Activated naive CD4-positive, alpha-beta T cell (primary cell): ENCODE data around the gene WFIKKN1.

ENCODE experiments used
- DNase-seq, 4 experiments: peaks; one replicate each; lab custom pipeline; 2025; lab: John Stamatoyannopoulos, UW

WFIKKN1 gene

DNA sequence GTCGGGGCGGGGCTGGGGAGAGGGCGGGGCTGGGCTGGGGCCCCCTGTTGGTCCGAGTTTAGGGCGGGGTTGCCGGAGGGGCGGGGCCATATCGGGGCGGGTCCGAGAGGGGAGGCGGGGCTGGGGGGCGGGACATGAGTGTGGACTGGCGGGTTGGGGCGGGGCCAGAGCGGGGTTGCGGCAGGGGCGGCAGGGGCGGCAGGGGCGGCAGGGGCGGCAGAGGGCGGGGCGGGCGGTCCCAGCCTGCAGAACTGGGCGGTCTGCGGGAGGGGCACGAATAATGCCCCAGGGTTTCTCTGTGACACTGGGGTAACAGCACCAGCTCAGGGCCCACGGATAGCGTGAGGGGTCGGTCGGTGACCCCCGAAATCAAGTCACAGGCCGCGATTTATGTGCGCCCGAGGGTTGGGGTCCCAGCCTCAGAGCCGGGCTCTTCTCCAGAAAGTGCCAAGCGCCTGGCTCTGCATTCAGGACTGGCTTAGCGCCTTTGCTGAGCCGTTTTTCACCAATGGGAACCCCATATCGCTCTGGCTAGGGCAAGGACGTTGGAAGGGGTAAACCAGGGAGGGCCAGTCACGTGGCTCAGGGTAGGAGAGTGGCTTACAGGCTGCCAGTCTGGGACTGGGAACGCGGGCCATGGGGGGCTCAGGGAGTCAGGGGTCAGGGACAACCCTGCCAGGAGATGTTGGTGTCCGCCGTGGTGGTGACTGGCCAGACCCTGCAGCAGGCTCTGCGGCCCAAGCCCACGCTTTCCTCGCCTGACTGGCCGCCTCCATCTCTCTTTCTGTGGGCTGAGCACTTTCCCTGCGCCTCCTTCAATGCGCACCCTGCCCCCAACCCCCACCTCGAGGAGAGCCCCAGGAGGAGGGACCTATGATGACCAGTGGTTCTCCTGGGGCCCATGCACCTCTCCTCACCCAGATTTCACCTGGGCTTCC, 6.6 kb downstream of the WFIKKN1 start:
- peak; percentile 89 to 98 (median 92) for DNase-seq

DNA sequence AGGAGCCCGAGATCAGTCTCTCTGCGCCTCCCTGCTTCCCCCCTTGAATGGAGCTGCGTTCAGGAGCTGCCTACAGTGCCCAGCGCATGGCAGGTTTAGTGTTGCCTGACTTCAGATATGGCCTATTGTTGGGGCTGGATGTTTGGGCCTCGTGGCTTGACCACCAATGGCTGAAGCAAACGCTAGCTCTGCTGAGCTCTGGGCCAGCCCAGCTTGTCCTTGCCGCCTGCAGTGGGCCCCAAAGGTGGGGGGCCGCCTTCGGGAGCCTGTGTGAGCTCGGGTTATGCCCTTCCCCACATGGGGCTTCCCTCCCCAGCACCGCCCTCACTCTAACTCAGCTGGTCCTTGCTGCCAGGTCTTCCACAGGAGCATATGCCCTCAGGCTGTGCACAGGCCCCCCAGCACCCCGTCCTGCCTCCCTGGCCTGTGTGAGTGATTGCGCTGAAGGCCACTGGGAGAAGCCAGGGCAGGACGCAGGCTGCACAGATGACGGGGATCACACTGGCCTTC, 7.3 kb downstream of the WFIKKN1 start:
- DNase-seq, result no peak

DNA sequence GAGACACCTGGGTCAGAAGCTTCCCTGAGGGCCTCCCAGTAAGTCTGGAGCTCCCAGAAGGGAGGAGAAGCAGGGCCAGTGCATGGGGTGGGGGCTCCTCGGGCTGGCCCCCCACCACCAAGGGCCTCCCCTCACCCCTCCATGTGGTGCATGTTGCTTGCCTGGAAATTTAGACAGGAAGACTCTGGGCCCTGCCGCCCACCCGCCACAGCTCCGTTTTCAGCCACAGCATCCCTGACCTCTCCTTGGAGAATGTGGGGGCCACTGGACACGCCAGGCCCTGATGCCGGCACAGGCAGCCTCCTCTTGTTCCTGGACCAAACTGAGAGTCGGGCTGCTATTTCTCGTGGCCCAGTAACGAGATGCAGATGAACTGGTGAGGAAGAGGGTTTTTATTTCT, 8.1 kb downstream of the WFIKKN1 start:
- DNase-seq, result no peak

DNA sequence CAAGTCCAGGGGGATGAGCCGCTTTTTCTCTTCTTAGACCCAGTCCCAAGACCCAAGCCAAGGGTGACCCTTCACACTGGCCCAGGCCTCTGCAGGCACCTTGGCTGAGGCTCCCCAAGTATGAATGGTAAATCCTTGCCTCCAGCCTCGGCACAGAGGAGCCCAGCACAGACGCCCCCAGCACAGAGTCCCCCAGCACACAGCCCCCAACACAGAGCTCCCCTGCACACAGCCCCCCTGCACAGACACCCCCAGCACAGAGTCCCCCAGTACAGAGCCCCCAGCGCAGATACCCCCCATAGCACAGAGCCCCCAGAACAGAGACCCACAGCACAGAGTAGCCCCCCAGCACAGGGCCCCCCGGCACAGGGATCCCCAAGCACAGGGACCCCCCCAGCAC, 9.8 kb downstream of the WFIKKN1 start:
- no peak for DNase-seq

DNA sequence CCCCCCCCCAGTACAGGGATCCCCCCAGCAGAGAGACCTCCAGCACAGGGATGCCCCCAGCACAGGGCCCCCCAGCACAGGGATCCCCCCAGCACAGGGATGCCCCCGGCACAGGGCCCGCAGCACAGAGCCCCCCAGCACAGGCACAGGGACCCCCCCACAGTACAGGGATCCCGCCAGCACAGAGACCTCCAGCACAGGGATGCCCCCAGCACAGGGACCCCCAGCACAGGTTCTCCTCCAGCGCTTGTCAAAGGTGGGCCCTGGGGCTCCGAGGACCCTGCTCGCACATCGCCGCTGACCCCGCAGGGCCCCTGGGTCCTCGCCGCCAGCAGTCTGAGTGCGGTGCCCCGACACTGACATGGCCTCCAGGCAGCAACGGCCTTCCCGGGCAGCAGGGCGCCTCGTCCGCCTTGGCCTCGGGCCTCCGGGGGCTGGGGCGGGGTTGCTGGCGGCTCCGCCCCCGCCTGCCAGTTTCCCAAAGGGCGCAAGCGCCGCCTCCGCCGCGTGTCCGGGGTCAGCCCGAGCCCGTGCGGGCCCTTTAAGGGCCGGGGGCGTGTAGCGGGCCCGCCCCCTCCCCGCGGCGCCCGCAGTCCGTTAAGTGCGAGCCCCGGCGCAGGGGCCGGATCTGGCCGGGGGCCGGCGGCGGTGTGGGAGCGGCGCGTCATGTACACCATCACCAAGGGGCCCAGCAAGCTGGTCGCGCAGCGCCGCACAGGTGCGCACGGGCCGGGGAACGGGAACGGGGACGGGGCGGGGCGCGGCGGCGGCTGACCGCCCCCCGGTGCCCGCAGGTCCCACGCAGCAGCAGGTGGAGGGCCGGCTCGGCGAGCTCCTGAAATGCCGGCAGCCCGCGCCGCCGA, 10.8 kb downstream of the WFIKKN1 start, which contains the start of gene MCRIP2:
MCRIP2 (plus strand) TSS at position 503 of the 863 bp plus-strand sequence; CDS start at position 667, 164 bp downstream.
- peak in 1 of 4 experiments; percentile 51 for DNase-seq

DNA sequence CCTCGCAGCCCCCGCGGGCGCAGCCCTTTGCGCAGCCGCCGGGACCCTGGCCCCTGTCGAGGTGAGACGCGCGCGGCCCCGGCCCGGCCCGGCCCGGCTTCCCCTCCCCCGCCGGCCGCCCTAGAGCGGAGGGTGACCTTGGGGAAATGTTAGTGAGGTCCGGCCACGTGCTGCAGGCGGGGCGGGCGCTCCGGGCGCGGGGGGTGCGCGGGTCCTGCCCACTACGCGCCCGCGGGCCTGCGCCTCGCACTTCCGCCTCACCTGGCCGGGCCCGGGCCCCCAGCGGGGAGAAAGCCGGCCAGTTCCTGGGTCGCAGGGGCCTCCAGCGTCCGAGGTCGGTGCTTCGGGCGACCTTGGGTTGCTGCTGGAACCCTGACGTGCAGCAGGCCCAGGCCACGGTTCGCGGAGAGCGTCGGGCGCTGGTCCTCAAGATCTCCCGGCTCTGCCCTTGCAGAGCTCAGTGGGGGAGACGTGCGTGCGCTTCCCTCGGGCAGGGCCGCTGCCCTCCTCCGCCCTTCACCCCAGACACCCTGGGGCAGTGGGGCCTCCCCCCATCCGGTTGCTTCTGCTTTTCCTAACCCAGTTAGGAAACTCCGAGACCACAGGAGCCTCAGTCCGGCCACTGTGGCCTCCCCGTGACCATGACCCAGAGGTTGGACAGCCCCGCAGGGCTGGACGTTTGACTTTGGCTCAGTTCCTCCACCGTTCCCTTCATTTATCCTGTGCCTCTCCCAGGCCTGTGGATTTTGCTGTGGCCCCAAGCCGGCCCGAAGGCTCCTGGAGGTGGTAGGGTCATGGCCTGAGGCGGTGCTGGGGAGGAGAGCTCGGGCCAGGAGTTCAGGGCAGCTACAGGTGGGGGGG, 11.6 kb downstream of the WFIKKN1 start:
- DNase-seq, result no peak

DNA sequence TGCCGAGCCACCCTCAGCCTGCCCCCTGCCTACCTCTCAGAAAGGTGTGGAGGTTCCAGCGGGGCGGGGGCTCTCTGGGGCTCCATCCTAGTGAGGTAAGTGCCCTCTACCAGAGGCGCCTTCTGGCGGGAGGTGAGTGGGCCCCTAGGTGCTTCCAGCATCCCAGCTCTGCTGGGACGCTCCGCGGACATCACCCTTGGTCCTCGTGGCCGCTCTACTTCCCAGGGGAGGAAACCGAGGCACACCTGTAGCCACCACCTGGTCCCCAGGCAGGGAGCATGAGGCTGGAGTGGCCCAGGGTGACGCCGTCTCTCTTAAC, 12.2 kb downstream of the WFIKKN1 start:
- DNase-seq, result no peak

DNA sequence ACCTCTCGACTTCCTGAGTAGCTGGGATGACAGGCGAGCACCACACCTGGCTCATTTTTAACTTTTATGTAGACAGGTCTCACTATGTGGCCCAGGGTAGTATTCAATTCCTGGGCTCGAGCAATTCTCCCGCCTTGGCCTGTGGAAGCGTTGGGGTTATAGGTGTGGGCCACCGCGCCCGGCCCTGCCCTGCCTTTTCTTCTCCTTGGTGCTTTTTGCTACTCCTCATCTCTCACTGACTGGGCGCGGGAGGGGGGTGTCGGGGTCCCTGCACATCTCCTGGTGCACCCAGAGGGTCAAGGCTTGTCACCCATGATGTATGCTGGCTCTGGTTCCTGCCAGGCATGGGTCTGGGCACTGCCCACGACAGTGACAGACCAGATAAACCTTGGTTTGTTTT, 13.8 kb downstream of the WFIKKN1 start:
- no peak for DNase-seq

DNA sequence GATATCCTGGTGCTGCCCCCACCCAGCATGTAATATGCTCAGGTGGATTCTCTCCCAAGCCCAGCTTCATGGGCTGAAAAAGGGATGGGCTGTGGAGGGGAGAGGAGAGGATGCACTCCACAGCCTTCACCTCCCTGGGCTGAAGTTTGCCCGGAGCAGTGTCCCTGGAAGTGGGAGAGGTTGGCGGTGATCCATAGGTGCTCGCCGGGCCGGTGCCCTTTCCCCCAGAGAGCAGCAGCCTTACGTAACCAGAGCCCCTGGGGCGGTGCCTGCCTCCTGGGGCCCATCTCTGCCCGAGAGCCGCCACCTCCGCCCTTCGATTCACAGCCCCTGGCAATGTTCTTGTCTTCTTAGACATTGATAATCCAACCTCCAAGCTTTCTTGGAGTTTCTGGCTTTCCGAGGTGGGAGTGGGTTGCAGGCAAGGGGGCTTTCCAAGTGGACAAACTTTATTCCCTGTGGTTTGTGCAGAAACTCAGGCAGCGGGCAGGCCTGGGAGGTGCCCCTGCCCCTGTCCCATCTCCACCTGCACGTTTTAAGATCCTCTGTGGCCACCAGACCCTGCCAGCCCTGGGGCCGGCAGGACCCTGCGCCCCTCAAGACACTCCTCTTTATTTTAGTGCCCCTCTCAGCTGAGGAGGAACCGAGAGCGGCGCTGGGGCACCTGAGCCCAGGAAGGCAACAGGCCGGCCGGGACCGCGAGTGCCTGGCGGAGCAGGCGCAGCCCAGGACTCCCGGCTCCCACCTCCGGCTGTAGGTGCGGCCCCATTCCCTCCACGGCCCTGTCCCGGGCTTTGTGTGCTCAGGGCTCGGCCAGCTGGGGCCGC, 15.3 kb downstream of the WFIKKN1 start:
- DNase-seq, result no peak

DNA sequence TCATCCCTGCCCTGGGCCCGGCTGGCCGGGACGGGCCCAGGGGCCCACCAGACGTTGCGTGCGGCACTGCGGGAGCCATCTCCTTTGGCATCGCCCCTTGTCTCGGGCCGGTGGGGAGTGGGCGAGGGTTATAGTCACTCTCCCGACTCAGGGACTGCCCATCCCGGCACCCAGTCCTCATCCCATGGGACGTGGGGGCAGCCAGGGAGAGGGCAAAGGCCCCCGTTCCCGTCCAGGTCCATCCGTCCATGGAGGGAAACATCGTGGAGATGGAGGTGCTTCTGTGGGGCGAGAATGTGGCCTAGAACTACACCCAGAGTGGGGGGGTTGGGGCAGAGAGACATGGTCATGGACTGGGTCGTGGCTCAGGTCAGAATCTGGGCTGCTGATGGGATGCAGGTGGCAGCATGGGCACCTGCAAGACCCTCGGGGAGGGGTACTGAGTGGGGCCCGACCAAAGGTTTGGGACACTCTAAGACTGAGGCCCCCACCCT, 15.9 kb downstream of the WFIKKN1 start:
- no peak for DNase-seq

DNA sequence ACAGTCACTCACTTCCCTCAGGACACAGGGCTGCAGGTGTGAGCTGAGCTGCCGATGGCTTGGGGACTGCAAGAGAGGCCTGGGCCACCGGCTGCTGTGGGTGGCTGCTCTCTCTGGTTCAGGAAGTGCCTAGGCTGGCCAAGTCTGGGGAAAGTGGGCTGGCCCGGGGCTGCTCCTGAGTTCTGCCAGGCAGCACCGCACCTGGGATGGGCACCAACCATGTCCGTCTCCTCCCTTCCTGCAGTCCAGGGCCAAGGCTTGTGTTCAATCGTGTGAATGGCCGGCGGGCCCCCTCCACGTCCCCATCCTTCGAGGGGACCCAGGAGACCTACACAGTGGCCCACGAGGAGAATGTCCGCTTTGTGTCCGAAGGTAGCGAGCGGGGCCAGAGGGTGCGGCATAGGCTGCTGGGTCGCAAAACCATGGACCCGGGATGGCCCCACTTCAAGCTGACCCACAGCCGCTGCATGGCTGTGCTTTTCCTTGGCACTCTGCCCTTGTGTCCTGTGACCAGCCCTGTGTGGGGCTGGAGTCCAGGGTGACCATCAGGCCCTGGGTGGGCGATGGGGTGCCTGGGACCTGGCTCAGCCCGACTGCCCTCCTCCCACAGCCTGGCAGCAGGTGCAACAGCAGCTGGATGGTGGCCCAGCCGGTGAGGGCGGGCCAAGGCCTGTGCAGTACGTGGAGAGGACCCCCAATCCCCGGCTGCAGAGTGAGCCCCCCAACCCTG, 16.6 kb downstream of the WFIKKN1 start:
- no peak for DNase-seq

DNA sequence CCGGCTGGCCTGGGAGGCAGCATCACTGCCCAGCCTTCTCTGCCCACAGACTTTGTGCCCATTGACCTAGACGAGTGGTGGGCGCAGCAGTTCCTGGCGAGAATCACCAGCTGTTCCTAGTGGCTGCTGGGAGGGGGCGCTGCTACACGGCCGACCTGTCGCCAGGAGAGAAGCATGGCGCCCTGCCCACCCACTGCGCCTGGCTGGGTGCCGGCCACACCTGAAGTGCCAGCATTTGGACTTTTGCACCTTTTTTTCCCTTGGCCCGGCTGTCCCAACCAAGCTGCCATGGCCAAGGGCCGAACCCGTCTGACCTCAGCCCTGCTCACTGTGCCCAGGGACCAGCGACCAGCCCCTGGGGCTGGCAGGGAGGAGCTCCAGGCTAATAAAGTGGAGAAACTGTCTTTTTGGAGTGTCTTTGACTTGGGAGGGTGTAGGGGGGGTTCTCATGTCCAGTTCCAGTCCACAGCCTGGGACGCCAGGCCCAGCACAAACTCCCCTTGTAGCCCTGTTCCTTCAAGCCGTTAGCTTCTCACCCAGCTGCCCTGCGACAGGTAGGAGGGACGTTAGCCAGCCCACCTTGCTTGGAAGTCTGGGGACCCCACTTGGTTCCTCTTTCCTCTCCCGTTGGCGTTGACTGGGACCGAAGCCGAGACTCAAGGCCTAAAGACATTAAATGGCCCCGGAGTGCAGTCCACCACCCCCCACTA, 17.4 kb downstream of the WFIKKN1 start:
- no peak for DNase-seq

DNA sequence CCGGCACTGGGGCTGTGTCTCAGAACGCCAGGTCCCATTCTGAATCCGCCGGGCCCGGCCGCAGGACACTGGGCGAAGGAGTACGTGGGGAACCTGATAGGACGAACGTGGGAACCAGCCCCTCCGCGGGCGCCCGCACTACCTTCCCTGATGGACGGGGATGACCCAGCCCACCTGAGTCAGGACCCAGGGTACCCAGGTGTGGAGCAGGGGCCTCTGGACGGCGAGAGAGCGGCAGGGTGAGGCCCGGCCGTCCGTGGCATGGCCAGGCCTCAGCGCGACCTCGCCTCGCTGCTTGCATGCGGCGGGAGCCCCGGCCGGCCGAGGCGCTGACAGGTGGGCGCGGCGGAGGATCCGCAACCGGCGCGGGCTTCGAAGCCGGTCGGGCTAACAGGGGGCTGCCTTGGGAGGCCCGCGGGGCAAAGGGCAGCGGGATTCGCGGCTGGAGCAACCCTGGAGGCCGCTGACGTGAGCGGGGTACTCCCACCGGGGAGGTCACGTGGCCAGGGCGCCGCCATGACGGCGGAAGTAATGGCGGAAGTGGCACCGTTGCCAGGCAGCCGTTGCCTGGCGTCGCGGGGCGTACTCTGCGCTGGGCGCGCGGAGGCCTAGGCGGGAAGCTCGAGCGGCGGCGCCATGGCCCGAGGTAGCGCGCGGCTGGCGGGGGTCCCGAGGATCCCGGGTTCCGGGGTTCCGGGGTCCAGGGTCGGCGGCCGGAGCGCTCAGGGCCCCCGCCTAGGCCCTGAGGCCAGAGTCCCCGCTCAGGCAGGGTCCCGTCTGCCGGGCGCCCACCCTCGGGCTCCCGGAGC, 18.2 kb downstream of the WFIKKN1 start, which contains the start of gene WDR90:
WDR90 (plus strand) TSS at position 585 of the 809 bp plus-strand sequence; CDS start at position 637, 52 bp downstream.
- peak; percentile 77 to 90 (median 80) for DNase-seq

DNA sequence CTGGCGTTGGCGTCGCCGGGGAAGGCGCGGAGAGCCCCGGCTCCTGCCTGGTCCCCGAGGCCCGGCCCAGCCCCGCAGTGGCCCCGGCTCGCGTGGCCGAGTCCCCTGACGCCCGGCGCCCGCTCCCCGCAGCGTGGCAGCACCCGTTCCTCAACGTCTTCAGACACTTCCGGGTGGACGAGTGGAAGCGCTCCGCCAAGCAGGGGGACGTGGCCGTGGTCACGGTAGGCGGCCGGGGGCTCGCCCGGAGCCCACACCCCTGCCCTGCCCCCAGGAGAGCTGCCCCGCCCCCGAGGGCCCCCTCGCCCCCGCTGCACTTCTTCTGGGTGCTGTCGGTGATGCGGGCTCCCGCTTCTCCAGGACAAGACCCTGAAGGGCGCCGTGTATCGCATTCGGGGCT, 18.8 kb downstream of the WFIKKN1 start:
- no peak for DNase-seq

DNA sequence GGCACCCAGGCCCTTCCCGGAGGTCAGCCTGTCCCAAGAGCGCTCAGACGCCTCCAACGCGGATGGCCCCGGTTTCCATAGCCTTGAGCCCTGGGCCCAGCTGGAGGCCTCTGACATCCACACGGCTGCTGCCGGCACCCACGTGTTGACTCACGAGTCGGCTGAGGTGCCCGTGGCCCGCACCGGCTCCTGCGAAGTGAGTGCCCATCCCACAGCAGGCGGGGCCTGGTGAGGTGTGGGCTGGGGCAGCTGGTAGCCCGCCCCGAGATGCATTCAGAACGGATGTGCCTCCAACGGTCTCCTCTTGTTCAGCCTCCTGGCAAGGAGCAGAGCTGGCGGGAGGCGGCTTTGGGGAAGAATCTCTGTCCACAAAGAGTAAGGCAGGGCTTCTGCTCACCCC, 21.1 kb downstream of the WFIKKN1 start:
- no peak for DNase-seq

DNA sequence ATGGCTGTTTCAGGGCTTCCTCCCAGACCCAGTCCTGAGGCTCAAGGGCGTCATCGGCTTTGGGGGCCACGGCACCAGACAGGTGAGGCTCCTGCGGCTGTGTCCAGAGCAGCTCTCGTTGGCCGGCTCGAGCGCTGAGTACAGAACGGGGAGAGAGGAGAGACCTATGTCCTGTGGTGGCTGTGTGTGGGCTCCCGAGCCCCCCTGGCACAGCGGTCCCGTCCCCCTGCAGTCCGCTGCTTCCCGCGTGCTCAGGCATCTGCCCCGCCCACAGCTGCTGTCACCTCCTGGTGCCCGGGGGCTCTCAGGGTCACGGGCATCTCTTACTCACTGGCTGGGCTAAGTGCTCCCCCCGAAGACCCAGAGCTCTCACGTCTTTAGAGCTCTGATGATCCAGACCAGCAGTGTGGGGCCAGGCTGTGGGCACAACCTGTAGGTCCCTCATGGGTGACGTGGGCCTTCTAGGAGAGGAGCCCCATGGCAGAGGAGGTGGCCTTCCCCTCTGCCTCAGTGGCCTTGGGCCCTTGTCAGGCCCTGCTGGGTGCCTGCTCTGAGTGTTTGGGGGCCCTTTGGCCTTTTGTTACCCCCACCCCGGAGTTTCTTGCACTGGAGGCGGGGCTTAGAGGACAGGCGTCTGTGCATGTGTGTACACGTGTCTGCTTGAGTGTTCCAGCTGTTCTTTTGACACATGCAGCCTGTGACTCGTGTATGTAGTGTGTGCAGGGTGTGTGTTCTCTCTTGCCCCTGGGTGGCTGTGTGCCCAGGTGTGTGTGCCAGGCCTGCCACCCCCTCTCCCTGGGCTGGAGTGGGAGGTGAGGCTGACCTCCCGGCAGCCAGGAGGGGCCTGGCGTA, 21.9 kb downstream of the WFIKKN1 start:
- no peak for DNase-seq

DNA sequence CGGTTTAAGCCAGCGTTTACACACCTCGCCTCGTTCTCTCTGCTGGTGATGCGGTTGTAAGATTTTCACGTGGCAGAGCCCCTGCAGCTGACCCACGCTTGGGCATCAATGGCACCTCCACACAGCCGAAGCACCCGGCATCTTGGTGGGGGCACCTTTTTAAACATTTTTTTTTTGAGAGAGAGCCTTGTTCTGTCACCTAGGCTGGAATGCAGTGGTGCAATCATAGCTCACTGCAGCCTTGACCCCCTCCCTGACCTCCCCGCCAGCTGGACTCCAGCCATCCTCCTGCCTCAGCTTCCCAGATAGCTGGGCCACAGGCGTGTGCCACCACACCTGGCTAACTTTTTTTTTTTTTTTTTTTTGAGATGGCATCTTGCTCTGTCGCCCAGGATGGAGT, 23.2 kb downstream of the WFIKKN1 start:
- no peak for DNase-seq
